Right atrium auricular region (tissue), 2 donors: ENCODE data around the gene IL17RE. TPM values are rescaled to one million over a fixed set of nuclear protein-coding genes. Genes with fewer than 3 reads are reported as not detected.
"Not testable (repeated sequence)": the region's sequence is repeated elsewhere in the genome, so short reads cannot be mapped to it uniquely, and the experiment has no call there.

Source experiments
- DNase-seq: peaks from one replicate; pipeline ENCODE4 v3.0.0-alpha.2; 2019; ENCODE audit warnings: low spot score
- H3K27ac ChIP-seq, 2 donors: fragments of 200-600 bp; sonication (generic); 1 replicate in 1 of 2; 2 replicates in 1 of 2; pipeline ENCODE4 v1.5.1; 2016 to 2019
- H3K27me3 ChIP-seq, 2 donors: fragments of 200-600 bp; sonication (generic); one replicate each; pipeline versions ENCODE4 v1.5.1 to v1.6.0; 2017 to 2019
- H3K36me3 ChIP-seq: fragments of 200-600 bp; sonication (generic); one replicate; pipeline ENCODE4 v1.5.1; 2016
- H3K4me1 ChIP-seq, 2 donors: fragments of 200-600 bp; sonication (generic); one replicate each; pipeline versions ENCODE4 v1.5.1 to v1.6.0; 2017 to 2019
- H3K4me3 ChIP-seq, 2 donors: fragments of 200-600 bp; sonication (generic); 1 replicate in 1 of 2; 2 replicates in 1 of 2; pipeline ENCODE4 v1.5.1; 2017 to 2019; ENCODE audit warnings: mild to moderate bottlenecking in 1 of 2, moderate library complexity in 1 of 2
- H3K9me3 ChIP-seq, 2 donors: fragments of 200-600 bp; sonication (generic); one replicate each; pipeline ENCODE4 v1.5.1; 2019
- CTCF ChIP-seq, 2 donors: fragments of 200-600 bp; sonication (generic); IDR thresholded peaks; one replicate each; pipeline ENCODE4 v1.5.1; 2019; ENCODE audit warnings: antibody characterized with exemption in 2 of 2
- total RNA-seq, 2 donors: library from RNA; depleted of rRNA; stranded (reverse); fragments of >200 nt; gene quantifications; one replicate each; pipeline ENCODE4 v1.1.0, GENCODE V29; 2016

IL17RE gene
- total RNA-seq, 2 donors from 2014 or later, result 0.89 to 2.6 TPM

GRCh38 chr3:9898467-9899241 lies 4.0 kb upstream of the IL17RE start:
- Histone ChIP-seq H3K27ac (no peak overlapping the region), H3K9me3 (no peaks in the 10 kb centered on the region), H3K27me3 (no peaks in the 10 kb centered on the region), H3K4me3 (no peak overlapping the region), H3K36me3 (peaks cover 2% of the 10 kb centered on the region), H3K4me1 (peaks cover 0 to 14% of the 10 kb centered on the region in 2 donors)
- no peak for DNase-seq
- no peak for TF ChIP-seq CTCF (IDR thresholded peaks at IDR 0.05)

- Histone ChIP-seq H3K9me3 (no peaks in the 10 kb centered on the region), H3K27ac (no peak overlapping the region), H3K4me1 (peaks cover 0 to 8% of the 10 kb centered on the region in 2 donors), H3K27me3 (no peaks in the 10 kb centered on the region), H3K4me3 (no peak overlapping the region), H3K36me3 (no peaks in the 10 kb centered on the region)
- no peak for TF ChIP-seq CTCF (IDR thresholded peaks at IDR 0.05)
- no peak for DNase-seq
Measured at GRCh38 chr3:9899289-9899791, 3.3 kb upstream of the IL17RE start.

GRCh38 chr3:9900965-9901415 lies 1.7 kb upstream of the IL17RE start:
- not testable (repeated sequence) for H3K9me3 ChIP-seq, H3K4me3 ChIP-seq, H3K27ac ChIP-seq, H3K36me3 ChIP-seq, H3K4me1 ChIP-seq, DNase-seq, H3K27me3 ChIP-seq

- Histone ChIP-seq H3K4me1 (peaks cover 0 to 8% of the 10 kb centered on the region in 2 donors), H3K27me3 (no peaks in the 10 kb centered on the region), H3K9me3 (no peaks in the 10 kb centered on the region), H3K4me3 (no peak overlapping the region), H3K36me3 (no peaks in the 10 kb centered on the region), H3K27ac (no peak overlapping the region)
- no peak for TF ChIP-seq CTCF (IDR thresholded peaks at IDR 0.05)
- DNase-seq, result no peak
Measured at GRCh38 chr3:9901967-9902366, 681 bp upstream of the IL17RE start.

GRCh38 chr3:9903238-9903624 lies 583 bp downstream of the IL17RE start:
- peak overlapping the region in 1 of 2 donors; percentile 30 for H3K4me3 ChIP-seq
- peak overlapping the region; percentile 7 to 17 for H3K27ac ChIP-seq
- no peaks in the 10 kb centered on the region for H3K27me3 ChIP-seq
- peaks cover 0 to 8% of the 10 kb centered on the region in 2 donors for H3K4me1 ChIP-seq
- no peaks in the 10 kb centered on the region for H3K9me3 ChIP-seq
- H3K36me3 ChIP-seq, result no peaks in the 10 kb centered on the region
- TF ChIP-seq CTCF (IDR thresholded peaks at IDR 0.05), result no peak
- no peak for DNase-seq

GRCh38 chr3:9903904-9904303 lies 1.3 kb downstream of the IL17RE start:
- no peak for TF ChIP-seq CTCF (IDR thresholded peaks at IDR 0.05)
- H3K27me3 ChIP-seq, result no peaks in the 10 kb centered on the region
- no peak overlapping the region for H3K4me3 ChIP-seq
- no peak overlapping the region for H3K27ac ChIP-seq
- H3K9me3 ChIP-seq, result no peaks in the 10 kb centered on the region
- DNase-seq, result no peak
- peaks cover 0 to 8% of the 10 kb centered on the region in 2 donors for H3K4me1 ChIP-seq
- H3K36me3 ChIP-seq, result no peaks in the 10 kb centered on the region
